Calu3 (cell line): Measurements from ENCODE around the gene PCIF1. TPM values are rescaled to one million over a fixed set of nuclear protein-coding genes. Genes with fewer than 3 reads are reported as not detected.
"Not testable (repeated sequence)": the region's sequence is repeated elsewhere in the genome, so short reads cannot be mapped to it uniquely, and the experiment has no call there.

Source experiments
- BruUV-seq: library from RNA; stranded (reverse); fragments of 400-500 nt; replicated peaks from 2 replicates; lab custom pipeline; 2021; lab: Mats Ljungman, UMichigan
- CTCF ChIA-PET: fragments of 300-600 bp; sonication (Branson Sonifier 250); formaldehyde crosslinking; loops from one replicate; lab custom pipeline; 2022; ENCODE audit warnings: antibody characterized with exemption; lab: Charles Lee
- DNase-seq: peaks from one replicate; pipeline ENCODE4 v3.0.0; 2022
- H3K27ac Mint-ChIP-seq: one replicate; pipeline ENCODE4 v1.8.0; 2022; ENCODE audit warnings: mixed read lengths; ENCODE audit not compliant: unreplicated experiment
- H3K27me3 Mint-ChIP-seq: one replicate; pipeline ENCODE4 v1.8.0; 2022; ENCODE audit warnings: mixed read lengths; ENCODE audit not compliant: unreplicated experiment
- H3K36me3 Mint-ChIP-seq: one replicate; pipeline ENCODE4 v1.8.0; 2022; ENCODE audit warnings: mild to moderate bottlenecking, moderate library complexity, mixed read lengths; ENCODE audit not compliant: insufficient read depth, unreplicated experiment
- H3K4me1 Mint-ChIP-seq: one replicate; pipeline ENCODE4 v1.8.0; 2022; ENCODE audit warnings: mild to moderate bottlenecking, low read depth, mixed read lengths; ENCODE audit not compliant: unreplicated experiment
- H3K4me3 Mint-ChIP-seq: one replicate; pipeline ENCODE4 v1.8.0; 2022; ENCODE audit warnings: mild to moderate bottlenecking, low read depth, moderate library complexity, mixed read lengths; ENCODE audit not compliant: unreplicated experiment
- H3K9me3 Mint-ChIP-seq: one replicate; pipeline ENCODE4 v1.8.0; 2022; ENCODE audit warnings: low read depth, mixed read lengths; ENCODE audit not compliant: unreplicated experiment
- CTCF ChIP-seq: fragments of 200-600 bp; IDR thresholded peaks from one replicate; pipeline ENCODE4 v1.8.0; 2022; ENCODE audit warnings: antibody characterized with exemption; ENCODE audit not compliant: unreplicated experiment
- intact Hi-C: fragments of 100-400 bp; cut with micrococcal nuclease; formaldehyde crosslinking; loops from one replicate; pipeline ENCODE4 v1.10.0; 2022; ENCODE audit not compliant: unreplicated experiment
- total RNA-seq: library from RNA; stranded (reverse); gene quantifications from 2 replicates; pipeline ENCODE4 v1.2.3, GENCODE V29; 2022

PCIF1 gene
- total RNA-seq, 1 experiment from 2014 or later = 39.8 TPM

GRCh38 chr20:45925821-45926506, 8.5 kb upstream of the PCIF1 start:
- CTCF ChIA-PET = no interaction called here
- Mint-ChIP-seq H3K27me3 (peaks cover 56% of the 10 kb centered on the region), H3K9me3 (no peaks in the 10 kb centered on the region), H3K27ac (no peak overlapping the region), H3K36me3 (no peaks in the 10 kb centered on the region), H3K4me3 (no peak overlapping the region), H3K4me1 (no peaks in the 10 kb centered on the region)
- no TSS peak for BruUV-seq
- intact Hi-C loops = no loop called here
- no peak for TF ChIP-seq CTCF
- no peak for DNase-seq

- no peaks in the 10 kb centered on the region for H3K4me1 Mint-ChIP-seq
- BruUV-seq = no TSS peak
- peaks cover 49% of the 10 kb centered on the region for H3K27me3 Mint-ChIP-seq
- TF ChIP-seq CTCF = no peak
- no peak overlapping the region for H3K4me3 Mint-ChIP-seq
- CTCF ChIA-PET = interaction anchor here (0.6 kb wide), 1 partner anchor 107 kb away, joined by 3 read pairs; no protein-coding TSS in a partner anchor
- no peak overlapping the region for H3K27ac Mint-ChIP-seq
- intact Hi-C loops = no loop called here
- DNase-seq = no peak
- peaks cover 3% of the 10 kb centered on the region for H3K36me3 Mint-ChIP-seq
- no peaks in the 10 kb centered on the region for H3K9me3 Mint-ChIP-seq
Measured at GRCh38 chr20:45926731-45927070, 7.8 kb upstream of the PCIF1 start.

- no peak overlapping the region for H3K4me3 Mint-ChIP-seq
- H3K36me3 Mint-ChIP-seq = peaks cover 6% of the 10 kb centered on the region
- no peaks in the 10 kb centered on the region for H3K4me1 Mint-ChIP-seq
- DNase-seq = no peak
- BruUV-seq = no TSS peak
- no peak for TF ChIP-seq CTCF
- peaks cover 43% of the 10 kb centered on the region for H3K27me3 Mint-ChIP-seq
- no peaks in the 10 kb centered on the region for H3K9me3 Mint-ChIP-seq
- CTCF ChIA-PET = interaction anchor here (0.6 to 0.7 kb wide), 3 partner anchors 12 to 108 kb away, joined by 3 to 7 read pairs (median 3); no protein-coding TSS in a partner anchor
- intact Hi-C loops = no loop called here
- H3K27ac Mint-ChIP-seq = no peak overlapping the region
Measured at GRCh38 chr20:45927071-45927878, 7.2 kb upstream of the PCIF1 start.

GRCh38 chr20:45931680-45932079, 2.8 kb upstream of the PCIF1 start:
- DNase-seq, H3K4me3 Mint-ChIP-seq, H3K27ac Mint-ChIP-seq, BruUV-seq, intact Hi-C loops, CTCF ChIA-PET, H3K4me1 Mint-ChIP-seq, H3K9me3 Mint-ChIP-seq: not testable (repeated sequence)
- H3K36me3 Mint-ChIP-seq = peaks cover 40% of the 10 kb centered on the region
- H3K27me3 Mint-ChIP-seq = peaks cover 21% of the 10 kb centered on the region
